Endothelial cell of umbilical vein (primary cell): Measurements from ENCODE around the gene MVP. TPM values are rescaled to one million over a fixed set of nuclear protein-coding genes. Genes with fewer than 3 reads are reported as not detected.

Experiments used
- BruUV-seq: library from RNA; stranded (reverse); fragments of 400-500 nt; replicated peaks from 2 replicates; lab custom pipeline; 2021; lab: Mats Ljungman, UMichigan
- CTCF ChIA-PET: fragments of 300-600, 350-600 bp; sonication (Branson Sonifier 250); formaldehyde crosslinking; loops from one replicate; lab custom pipeline; 2021; ENCODE audit warnings: antibody characterized with exemption, inconsistent platforms; lab: Charles Lee
- POLR2A ChIA-PET: fragments of 300-600, 350-600 bp; sonication (Branson Sonifier 250); formaldehyde crosslinking; loops from one replicate; lab custom pipeline; 2021; ENCODE audit warnings: antibody characterized with exemption, inconsistent platforms; lab: Charles Lee
- DNase-seq: peaks from one replicate; pipeline ENCODE4 v3.0.0-alpha.2; 2011; ENCODE audit warnings: low read depth, low spot score
- FAIRE-seq: peaks from 2 replicates; lab custom pipeline; 2011; peaks lifted over from hg19 to GRCh38; lab: Jason Lieb, UNC
- H2AFZ ChIP-seq: 2 replicates; pipeline ENCODE4 v1.6.0; 2012; ENCODE audit warnings: low read depth, low read length, control low read depth, inconsistent platforms
- H3K27ac ChIP-seq: 2 replicates; pipeline ENCODE4 v1.5.1; 2011; ENCODE audit warnings: low read depth, mild to moderate bottlenecking, control low read depth, low read length, moderate library complexity; ENCODE audit not compliant: insufficient read depth
- H3K27me3 ChIP-seq, 2 experiments: 2 replicates each; pipeline versions ENCODE4 v1.6.0 to v1.6.1; 2011; ENCODE audit warnings: low read length in 2 of 2, mixed read lengths in 1 of 2; ENCODE audit not compliant: control insufficient read depth in 2 of 2, insufficient read depth in 2 of 2
- H3K36me3 ChIP-seq, 2 experiments: 2 replicates in 1 of 2; 3 replicates in 1 of 2; pipeline ENCODE4 v1.5.1; 2011; ENCODE audit warnings: low read length in 2 of 2, mild to moderate bottlenecking in 1 of 2, moderate library complexity in 1 of 2; ENCODE audit not compliant: control insufficient read depth in 2 of 2, insufficient read depth in 2 of 2; ENCODE audit errors: extremely low read depth in 1 of 2
- H3K4me1 ChIP-seq: 3 replicates; pipeline ENCODE4 v1.5.1; 2011; ENCODE audit warnings: mild to moderate bottlenecking, low read length; ENCODE audit not compliant: control insufficient read depth, insufficient read depth; ENCODE audit errors: extremely low read depth
- H3K4me2 ChIP-seq: 2 replicates; pipeline ENCODE4 v1.6.1; 2011; ENCODE audit warnings: low read length, control low read depth, mixed read lengths; ENCODE audit not compliant: insufficient read depth
- H3K4me3 ChIP-seq, 3 experiments: fragments of 200-600 bp in 1 of 3; sonication (generic), shearing (Covaris generic) in 1 of 3; replicated peaks in 1 of 3; 2 replicates each; pipeline ENCODE4 v1.5.1; 2011 to 2016; ENCODE audit warnings: control low read depth in 3 of 3, low read length in 3 of 3, mild to moderate bottlenecking in 2 of 3, inconsistent platforms in 1 of 3, low read depth in 1 of 3, moderate library complexity in 1 of 3; ENCODE audit not compliant: insufficient read depth in 1 of 3
- H3K79me2 ChIP-seq: 2 replicates; pipeline ENCODE4 v1.6.0; 2012; ENCODE audit warnings: low read length, inconsistent platforms; ENCODE audit not compliant: control insufficient read depth, insufficient read depth
- H3K9ac ChIP-seq: replicated peaks from 2 replicates; pipeline ENCODE3; 2011; ENCODE audit warnings: low read length, control low read depth; ENCODE audit not compliant: insufficient read depth; ENCODE audit errors: extremely low read depth
- H3K9me1 ChIP-seq: replicated peaks from 3 replicates; pipeline ENCODE4 v1.6.0; 2011; ENCODE audit warnings: mild to moderate bottlenecking, low read length; ENCODE audit not compliant: control insufficient read depth, insufficient read depth; ENCODE audit errors: extremely low read depth
- H3K9me3 ChIP-seq: replicated peaks from 2 replicates; pipeline ENCODE4 v1.5.1; 2012; ENCODE audit warnings: low read length, inconsistent platforms; ENCODE audit not compliant: control insufficient read depth, insufficient read depth
- H4K20me1 ChIP-seq: replicated peaks from 2 replicates; pipeline ENCODE3; 2011; ENCODE audit warnings: mild to moderate bottlenecking, low read length; ENCODE audit not compliant: control insufficient read depth, insufficient read depth; ENCODE audit errors: extremely low read depth
- EZH2 ChIP-seq: IDR thresholded peaks from 2 replicates; pipeline ENCODE4 v1.6.1; 2012; ENCODE audit warnings: borderline replicate concordance, low read depth, mild to moderate bottlenecking, moderate library complexity, low read length, inconsistent platforms; ENCODE audit not compliant: severe bottlenecking
- FOS ChIP-seq: IDR thresholded peaks from 2 replicates; pipeline ENCODE4 v1.6.1; 2011; ENCODE audit warnings: mild to moderate bottlenecking, low read length, moderate library complexity, borderline replicate concordance; ENCODE audit not compliant: insufficient read depth
- GATA2 ChIP-seq: IDR thresholded peaks from 2 replicates; pipeline ENCODE4 v1.7.0; 2011; ENCODE audit warnings: low read depth, mild to moderate bottlenecking, moderate library complexity, mixed read lengths, low read length; ENCODE audit not compliant: insufficient read length, insufficient read depth
- JUN ChIP-seq: IDR thresholded peaks from 2 replicates; pipeline ENCODE4 v1.6.1; 2011; ENCODE audit warnings: borderline replicate concordance, low read depth; ENCODE audit not compliant: insufficient read length, insufficient read depth
- MYC ChIP-seq: IDR thresholded peaks from one replicate; pipeline ENCODE4 v1.6.1; 2011; ENCODE audit warnings: mild to moderate bottlenecking, low read depth, low read length
- POLR2A ChIP-seq: IDR thresholded peaks from 2 replicates; pipeline ENCODE4 v1.6.1; 2012; ENCODE audit warnings: low read depth, mild to moderate bottlenecking, control low read depth, low read length
- POLR2AphosphoS5 ChIP-seq: IDR thresholded peaks from 2 replicates; pipeline ENCODE4 v1.6.1; 2012; ENCODE audit warnings: low read depth, mild to moderate bottlenecking, control low read depth, low read length, moderate library complexity; ENCODE audit not compliant: insufficient read depth
- dilution Hi-C: fragments of 300-500 bp; cut with MboI; formaldehyde crosslinking; loops from one replicate; pipeline ENCODE4 v1.15.0; 2019; ENCODE audit warnings: low sequenced_read_pairs; ENCODE audit not compliant: extremely low pct_ligation_motif_present
- intact Hi-C: fragments of 100-400 bp; cut with micrococcal nuclease; formaldehyde crosslinking; loops from one replicate; pipeline ENCODE4 v1.10.0; 2022
- polyA plus RNA-seq, 4 experiments: library from polyadenylated mRNA; depleted of rRNA in 3 of 4; stranded (reverse) in 3 of 4; unstranded in 1 of 4; fragments of >200 nt; gene quantifications; 2 replicates each; pipeline versions ENCODE4 v1.2.1 to v1.2.3, GENCODE V29; 2011 to 2012; ENCODE audit warnings: missing spikeins in 1 of 4
- total RNA-seq: library from RNA; stranded (reverse); gene quantifications from 2 replicates; pipeline ENCODE4 v1.2.3, GENCODE V29; 2021

Gene MVP
- total and polyA plus RNA-seq, 2 donors (not counting 3 experiments of a cell fraction or from before 2014, with no cell fraction given), result 49.8 to 118 TPM

- TF ChIP-seq JUN (no peak), GATA2 (no peak), FOS (no peak)
- Histone ChIP-seq H3K4me2 (no peak overlapping the region), H3K4me3 (no peak overlapping the region), H2AFZ (no peak overlapping the region), H3K4me1 (no peaks in the 10 kb centered on the region), H3K9me3 (no peaks in the 10 kb centered on the region), H4K20me1 (no peaks in the 10 kb centered on the region), H3K36me3 (no peaks in the 10 kb centered on the region), H3K79me2 (no peaks in the 10 kb centered on the region), H3K27me3 (peaks cover 11 to 13% of the 10 kb centered on the region in 2 experiments), H3K9ac (no peak overlapping the region), H3K9me1 (no peaks in the 10 kb centered on the region), H3K27ac (no peak overlapping the region)
- DNase-seq (no peak), FAIRE-seq (no peak)
- dilution Hi-C loops, result no loop called here
- intact Hi-C loops, result no loop called here
- no TSS peak for BruUV-seq
- POLR2A ChIA-PET, result no interaction called here
- CTCF ChIA-PET, result interaction anchor here (0.7 to 2.1 kb wide), 4 partner anchors 24 to 134 kb away, joined by 3 to 11 read pairs (median 4); no protein-coding TSS in a partner anchor
Measured at GRCh38 chr16:29871822-29872546, 51.7 kb downstream of the MVP start.

GRCh38 chr16:29873319-29873718, 53.1 kb downstream of the MVP start:
- intact Hi-C loops (no loop called here), dilution Hi-C loops (no loop called here)
- no peak for FAIRE-seq
- Histone ChIP-seq H3K36me3 (no peaks in the 10 kb centered on the region), H3K4me3 (no peak overlapping the region), H3K9me1 (no peaks in the 10 kb centered on the region), H4K20me1 (no peaks in the 10 kb centered on the region), H3K4me2 (no peak overlapping the region), H2AFZ (no peak overlapping the region), H3K9ac (no peak overlapping the region), H3K9me3 (no peaks in the 10 kb centered on the region), H3K4me1 (no peaks in the 10 kb centered on the region), H3K27ac (no peak overlapping the region), H3K27me3 (peaks cover 14 to 16% of the 10 kb centered on the region in 2 experiments), H3K79me2 (no peaks in the 10 kb centered on the region)
- DNase-seq, result no peak
- BruUV-seq, result no TSS peak
- TF ChIP-seq GATA2, result no peak
- no peak for TF ChIP-seq POLR2A
- TF ChIP-seq MYC, result no peak
- no peak for TF ChIP-seq EZH2
- TF ChIP-seq JUN, result no peak
- no peak for TF ChIP-seq POLR2AphosphoS5
- CTCF ChIA-PET, result interaction anchor here (1.1 to 2.1 kb wide), 2 partner anchors 25 to 182 kb away, joined by 3 to 11 read pairs; no protein-coding TSS in a partner anchor
- POLR2A ChIA-PET, result no interaction called here
